Measurements from ENCODE around the gene SPON1.
"Not testable (repeated sequence)": the region's sequence is repeated elsewhere in the genome, so short reads cannot be mapped to it uniquely, and the experiment has no call there.

Gene SPON1

DNA sequence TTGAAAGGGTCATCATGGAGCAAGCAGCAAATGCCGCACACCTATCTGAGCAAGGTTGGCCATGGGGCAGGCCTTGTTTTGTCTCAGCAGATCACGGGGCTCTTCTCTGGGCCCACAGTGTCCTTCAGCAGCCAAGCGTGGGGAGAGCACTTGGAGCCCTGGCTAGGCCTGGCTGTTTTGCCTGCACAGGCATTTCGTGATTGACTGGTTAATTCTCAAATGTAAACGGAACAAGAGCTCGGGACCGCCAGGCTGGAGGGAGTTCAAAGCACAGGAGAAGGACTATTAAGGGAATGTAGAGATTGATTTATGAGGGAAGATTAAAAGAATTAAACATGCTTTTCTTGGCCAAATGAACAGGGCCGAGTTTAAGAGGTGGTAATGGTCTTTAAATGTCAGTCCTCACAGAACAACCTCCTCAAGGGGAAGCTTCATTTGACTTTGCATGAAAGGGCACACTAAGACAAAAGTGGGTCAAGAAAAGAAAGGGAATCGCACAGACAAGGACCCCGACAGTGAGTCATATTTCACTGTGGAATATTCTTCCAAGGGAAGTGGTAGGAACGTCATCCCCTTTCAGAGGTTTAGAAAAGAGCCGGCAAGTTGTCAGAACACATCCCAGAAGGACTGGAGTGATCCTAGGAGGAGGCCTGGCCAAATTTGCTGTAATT is 20.7 kb downstream of the SPON1 start:
- DNase-seq, result peak; percentile 4

DNA sequence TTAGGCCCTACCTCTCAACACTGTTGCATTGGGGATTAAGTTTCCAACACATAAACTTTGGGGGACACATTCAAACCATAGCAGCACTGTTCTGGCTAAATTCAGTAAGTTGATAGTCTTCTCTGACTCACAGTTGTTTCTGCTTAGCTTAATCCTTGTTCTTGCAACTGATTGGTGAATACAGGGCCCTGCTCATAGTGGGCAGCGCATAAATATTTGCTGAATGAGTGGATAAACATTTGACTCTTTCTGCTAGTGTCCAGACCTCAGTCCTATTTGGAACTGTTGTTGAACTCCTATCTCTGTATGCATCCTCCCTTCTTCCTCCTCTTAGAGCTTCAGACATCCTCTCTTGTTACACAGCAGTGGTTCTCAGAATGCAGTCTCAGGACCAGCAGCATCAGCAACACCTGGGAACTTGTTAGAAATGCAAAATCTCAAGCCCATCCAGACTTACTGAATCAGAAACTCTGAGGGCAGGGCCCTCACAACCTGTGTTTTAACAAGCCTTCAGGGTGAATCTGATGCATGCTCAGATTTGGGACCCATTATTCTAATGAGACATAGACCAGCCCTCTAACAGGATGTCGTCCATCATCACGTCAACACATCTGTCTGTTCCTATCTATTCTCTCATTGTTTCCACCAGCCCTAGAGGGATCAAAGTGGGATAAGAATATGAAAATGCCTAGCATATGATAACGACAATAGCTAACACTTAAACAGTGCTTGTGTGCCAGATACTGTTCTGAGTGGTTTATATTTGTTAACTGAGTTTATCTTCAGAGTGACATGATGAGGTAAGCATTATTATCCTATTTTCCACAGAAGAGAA is 22.3 kb downstream of the SPON1 start:
- peak; percentile 43 for DNase-seq

DNA sequence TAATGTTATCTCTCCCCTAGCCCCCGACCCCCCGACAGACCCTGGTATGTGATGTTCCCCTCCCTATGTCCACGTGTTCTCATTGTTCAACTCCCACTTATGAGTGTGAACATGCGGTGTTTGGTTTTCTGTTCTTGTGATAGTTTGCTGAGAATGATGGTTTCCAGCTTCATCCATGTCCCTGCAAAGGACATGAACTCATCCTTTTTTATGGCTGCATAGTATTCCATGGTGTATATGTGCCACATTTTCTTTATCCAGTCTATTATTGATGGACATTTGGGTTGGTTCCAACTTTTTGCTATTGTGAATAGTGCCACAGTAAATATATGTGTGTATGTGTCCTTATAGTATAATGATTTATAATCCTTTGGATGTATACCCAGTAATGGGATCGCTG is 24.2 kb downstream of the SPON1 start:
- DNase-seq, result not testable (repeated sequence)

DNA sequence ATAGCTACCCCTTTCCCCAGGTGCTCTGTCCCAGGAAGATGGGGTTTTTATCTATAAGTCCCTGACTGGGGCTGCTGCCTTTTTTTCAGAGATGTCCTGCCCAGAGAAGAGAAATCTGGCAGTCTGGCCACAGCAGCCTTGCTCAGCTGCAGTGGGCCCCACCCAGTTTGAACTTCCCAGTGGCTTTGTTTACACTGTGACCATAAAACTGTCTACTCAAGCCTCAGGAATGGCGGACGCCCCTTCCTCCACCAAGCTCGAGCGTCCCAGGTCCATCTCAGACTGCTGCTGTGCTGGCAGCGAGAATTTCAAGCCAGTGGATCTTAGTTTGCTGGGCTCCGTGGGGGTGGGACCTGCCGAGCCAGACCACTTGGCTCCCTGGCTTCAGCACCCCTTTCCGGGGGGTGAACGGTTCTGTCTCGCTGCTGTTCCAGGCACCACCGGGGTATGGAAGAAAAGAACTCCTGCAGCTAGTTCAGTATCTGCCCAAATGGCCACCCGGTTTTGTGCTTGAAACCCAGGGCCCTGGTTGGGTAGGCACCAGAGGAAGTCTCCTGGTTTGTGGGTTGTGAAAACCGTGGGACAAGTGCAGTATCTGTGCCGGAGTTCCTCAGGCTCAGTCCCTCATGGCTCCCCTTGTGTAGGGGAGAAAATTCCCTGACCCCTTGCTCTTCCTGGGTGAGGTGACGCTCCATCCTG is 29.8 kb downstream of the SPON1 start:
- DNase-seq, result peak; percentile 40

DNA sequence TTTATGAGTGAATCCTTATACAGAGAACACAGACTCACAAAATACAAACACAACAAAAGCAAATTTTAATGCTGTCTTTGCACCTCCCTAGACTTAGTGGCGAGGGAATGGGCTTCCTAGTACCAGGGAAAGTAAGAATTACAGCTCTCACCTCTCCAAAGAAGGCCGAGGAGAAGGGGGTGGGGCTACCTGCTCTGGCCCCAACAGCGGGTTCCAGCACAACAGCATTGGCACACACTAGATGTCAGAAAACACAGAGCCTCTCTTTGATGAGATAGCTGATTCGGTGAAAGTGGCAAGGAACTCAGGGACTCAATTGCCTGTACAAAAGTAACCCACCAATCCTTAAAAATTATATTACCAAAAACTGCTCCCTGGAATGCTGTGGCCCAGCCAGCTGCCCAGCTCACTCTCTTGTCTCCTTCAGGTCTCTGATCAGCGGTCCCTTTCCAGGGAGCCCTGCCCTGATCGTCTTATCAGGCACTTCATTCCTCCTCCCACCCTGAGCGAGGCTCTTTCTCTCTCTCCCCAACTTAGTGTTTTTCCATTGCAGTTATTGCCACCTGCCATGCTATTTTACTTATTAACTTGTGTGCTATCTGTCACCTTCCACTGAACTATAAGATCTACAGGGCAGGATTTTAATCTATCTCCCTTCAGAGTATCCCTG is 30.7 kb downstream of the SPON1 start:
- no peak for DNase-seq

DNA sequence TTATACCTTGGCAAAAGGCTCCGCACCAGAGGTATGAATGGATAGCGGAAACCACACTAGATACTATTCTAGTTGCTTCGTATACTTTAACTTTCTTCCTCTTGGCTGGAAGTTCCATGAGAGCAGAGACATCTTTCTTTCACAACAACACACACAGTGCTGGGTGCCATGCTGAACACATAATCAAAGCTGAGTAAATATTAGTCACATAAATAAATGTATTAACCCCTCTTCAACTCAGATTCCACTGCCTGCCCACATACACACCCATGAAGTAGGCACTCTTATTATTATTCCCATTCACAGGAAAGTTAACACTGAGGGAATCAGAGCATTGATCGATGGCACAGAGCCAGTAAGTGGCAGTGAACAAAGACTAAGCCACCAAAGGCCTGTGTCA is 35.4 kb downstream of the SPON1 start:
- no peak for DNase-seq

DNA sequence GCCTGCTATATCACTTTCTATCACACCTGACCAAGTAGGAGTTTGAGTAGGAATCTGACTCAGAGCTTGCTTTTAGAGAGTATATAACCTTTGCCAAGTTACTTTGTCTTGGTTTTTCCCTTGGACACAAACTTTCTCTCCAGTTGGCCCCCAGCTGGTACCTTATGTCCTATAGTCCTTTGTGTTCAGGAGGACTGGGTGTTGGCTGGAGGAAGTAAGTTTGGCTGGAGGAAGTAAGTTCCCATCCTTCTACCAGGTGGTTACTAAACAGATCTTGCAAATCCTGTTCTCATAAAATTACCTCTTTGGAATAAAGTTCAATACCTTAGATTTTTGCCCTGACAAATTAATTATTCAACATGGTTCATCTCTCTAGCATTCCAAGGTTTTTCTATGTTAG is 37.2 kb downstream of the SPON1 start:
- DNase-seq, result no peak

DNA sequence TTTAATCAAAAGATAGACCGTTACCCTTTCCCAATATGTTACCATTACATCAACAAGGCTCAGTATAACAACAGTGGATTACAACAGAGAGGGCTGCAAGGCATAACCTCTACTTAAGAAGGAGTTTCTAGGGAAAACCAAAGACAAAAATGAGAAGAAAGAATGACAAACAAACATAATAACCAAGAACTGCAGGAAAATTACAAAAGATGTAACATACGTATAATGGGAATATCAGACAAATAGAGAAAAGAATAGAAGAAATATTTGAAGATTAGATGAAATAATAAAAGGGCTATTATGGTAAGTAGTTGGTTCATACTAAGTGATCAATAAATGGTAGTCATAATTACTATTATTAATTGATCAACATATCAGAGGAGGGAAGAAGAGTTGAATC is 39.1 kb downstream of the SPON1 start:
- no peak for DNase-seq

DNA sequence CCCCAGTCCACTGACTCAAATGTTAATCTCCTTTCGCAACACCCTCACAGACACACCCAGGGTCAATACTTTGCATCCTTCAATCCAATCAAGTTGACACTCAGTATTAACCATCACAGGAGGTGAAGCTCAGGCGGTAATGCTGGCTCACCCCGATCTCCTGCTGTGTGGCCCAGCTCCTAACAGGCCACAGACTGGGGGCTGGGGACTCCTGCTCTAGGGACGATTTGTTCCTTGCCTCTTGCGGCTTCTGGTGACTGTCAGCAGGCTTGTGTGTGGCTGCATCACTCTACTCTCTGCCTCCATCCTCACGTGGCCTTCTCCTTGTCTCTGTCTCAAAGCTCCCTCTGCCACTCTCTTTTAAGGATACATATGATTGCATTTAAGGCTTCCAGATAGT is 45.0 kb downstream of the SPON1 start:
- DNase-seq, result no peak

DNA sequence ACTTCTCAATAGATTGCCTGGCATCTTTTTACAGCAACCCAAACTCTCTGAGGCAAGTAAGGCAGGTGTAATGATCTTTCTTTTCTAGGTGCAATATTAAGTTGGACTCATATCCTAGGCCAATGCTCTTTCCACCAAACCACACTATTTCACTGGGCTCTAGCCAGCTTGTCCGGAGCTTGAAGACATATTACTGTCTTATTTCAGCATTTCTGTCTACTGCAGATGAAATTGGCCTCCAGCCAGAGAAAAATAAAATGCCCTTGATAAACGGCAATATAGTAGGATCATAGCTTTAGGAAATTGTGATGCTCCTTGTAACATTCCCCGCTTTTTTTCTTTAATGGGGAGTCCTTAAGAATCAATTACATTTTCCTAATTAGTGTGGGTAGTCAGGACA is 48.1 kb downstream of the SPON1 start:
- DNase-seq, result no peak

DNA sequence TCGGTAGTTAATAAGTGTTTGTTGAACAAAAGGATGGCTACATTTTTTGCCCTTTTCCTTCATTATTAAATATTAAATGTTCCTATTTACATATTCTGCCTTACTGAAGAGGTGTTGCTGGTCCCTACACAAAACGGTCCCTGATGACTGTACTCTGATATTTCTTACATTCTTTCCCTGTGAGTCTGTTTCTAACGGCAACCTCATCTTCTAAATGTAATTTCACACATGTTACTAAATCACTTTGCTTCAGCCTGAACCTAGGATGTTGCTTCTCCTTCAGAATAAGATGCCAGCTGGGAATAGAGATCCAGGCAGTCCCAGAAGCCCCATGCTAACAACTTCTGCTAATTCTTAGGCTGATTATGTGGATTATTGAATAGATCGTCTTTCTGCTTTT is 50.3 kb downstream of the SPON1 start:
- peak; percentile 11 for DNase-seq

DNA sequence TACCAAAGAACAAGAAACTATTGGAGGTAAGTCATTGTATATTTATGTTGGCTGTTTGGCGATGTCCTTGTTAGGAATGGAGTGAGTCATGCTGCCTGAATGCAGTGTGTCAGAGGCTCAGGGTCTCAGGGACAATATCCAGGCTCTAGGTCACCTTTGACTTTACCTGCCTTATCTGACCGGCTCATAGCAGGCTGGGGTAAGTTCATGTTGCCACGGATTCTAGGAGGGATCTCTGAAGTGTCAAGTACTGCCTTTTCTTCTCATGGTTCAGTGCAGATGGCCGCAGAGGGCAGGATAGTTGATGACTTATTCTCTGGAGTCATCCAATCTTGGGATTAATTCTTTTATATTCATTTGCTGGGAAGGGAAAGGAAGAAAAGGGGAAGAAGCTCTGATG is 53.2 kb downstream of the SPON1 start:
- DNase-seq, result no peak

DNA sequence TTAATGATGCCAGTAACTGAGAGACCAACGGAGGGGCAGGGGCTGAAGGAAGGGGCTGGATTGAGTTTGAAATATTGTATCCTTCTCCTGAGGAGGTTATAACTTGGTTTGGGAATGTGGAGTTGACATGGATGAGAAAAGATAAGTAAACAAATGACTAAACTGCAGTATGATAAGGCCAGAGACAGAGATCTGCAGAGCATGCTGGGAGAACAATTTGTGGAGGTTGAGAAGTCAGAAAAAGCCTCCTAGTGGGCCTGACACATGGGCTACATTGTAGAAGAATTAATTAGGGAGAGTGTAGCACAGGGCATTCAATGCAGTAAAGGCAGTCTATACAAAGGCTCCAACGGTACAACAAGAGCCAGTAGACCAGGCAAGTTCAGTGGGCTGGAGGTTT is 55.9 kb downstream of the SPON1 start:
- DNase-seq, result no peak

DNA sequence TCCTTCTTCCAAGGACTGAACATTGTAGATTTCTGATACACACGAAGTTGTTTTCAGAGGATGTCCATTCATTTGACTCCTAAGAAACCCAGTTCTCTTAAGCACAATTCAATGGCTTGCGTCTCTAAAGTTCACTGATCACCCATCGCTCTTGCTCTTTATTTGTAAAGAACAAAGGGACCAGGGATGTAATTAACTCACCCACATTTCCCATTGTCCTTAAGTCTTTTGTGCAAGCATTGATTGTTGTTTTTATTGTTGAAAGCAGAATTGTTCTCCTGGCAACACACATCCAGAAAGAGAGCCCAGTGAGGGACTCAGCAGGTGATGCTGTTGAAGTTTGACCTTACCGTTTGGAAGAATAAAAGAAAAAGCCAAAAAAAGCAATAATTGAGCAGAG is 59.2 kb downstream of the SPON1 start:
- no peak for DNase-seq

DNA sequence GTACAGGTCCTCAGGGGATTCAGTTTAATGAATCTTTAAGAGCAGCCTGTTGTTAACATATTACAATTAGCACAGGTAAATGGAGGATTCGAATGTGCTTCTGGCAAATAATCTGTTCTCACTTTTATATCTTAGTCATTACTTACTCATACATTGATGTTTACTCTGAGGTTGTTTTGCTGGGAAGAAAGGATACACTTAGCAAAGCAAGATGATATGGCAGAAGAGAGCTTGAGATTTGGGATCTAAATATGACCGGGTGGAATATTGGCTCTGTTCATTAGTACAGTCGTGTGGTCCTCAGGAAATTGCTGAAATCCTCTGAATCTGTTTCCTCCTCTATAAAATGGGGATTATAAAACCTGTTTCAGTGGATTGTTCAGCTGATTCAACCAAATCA is 59.7 kb downstream of the SPON1 start:
- DNase-seq, result no peak

DNA sequence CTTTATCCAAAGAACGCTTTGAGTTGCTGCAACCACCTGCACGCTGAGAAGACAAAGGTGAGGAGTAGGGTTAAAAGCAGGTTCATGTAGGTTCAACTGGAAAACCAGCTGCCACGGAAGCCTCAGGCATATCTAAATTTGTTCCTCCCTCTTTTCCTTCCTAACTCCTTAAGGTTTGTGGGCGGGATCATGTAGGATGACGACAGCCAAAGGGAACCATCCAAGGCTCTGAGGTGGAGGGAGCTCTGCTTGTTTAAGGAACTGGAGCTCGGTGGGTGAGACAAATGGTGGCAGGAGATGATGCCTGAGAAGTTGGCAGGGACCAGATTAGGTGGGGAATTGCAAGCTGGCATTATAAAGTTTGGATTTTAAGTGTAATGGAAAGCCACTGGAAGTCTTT is 60.3 kb downstream of the SPON1 start:
- no peak for DNase-seq

DNA sequence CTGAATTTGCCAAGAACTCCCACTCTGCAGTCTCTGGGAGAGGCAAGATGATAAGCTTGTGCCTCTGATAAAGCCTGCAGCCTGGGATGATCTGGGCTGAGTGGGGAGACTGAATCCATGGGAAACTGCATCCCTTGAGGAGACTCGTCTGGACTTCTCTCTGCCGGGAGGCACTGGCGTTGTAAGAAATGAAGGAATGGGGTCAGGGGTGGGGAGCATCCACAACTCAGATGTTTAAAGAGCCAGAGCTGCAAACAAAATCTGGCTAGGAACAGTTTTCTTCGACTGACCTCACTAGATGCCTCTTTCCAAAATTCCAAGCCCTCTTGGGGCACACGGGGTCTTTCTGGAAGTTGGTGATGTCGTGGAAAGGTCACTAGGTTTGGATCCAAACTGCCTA is 64.4 kb downstream of the SPON1 start:
- no peak for DNase-seq

DNA sequence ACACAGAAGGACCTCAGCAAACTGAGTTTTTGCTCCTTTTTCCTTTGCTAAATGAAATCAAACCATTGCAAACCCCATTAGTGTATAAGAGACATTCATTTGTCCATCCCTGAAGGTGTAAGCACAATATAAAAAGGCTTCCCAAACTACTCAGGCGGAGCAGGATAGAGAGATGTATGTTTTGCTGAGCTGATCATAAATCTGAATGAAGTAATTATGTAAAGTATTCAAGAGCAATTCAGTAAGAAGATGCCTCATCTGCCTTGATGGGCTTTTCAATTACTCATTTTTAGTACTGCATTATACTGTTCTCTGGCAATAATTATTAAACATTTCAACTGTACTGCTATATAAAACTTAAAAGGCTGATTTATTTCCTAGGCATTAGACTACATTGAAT is 65.0 kb downstream of the SPON1 start:
- no peak for DNase-seq

DNA sequence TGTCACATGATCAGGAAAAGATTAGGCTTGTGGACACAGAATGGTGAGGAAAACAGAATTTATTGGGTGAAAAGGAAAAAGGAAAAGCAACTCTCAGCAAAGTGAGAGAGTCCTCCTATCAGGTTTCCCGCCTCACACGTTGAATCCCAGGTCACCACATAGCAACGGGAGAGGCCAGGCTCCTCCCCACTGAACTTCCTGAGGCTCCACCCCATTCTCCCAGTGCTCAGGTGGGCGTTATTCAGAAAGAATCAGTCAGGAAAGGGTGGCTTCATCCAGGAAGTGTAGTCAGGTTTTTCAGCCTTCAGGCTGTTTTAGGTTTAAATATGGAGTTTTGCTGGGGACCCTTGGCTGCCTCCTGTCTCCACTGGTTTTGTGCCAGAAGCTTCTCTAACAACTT is 66.9 kb downstream of the SPON1 start:
- DNase-seq, result no peak

DNA sequence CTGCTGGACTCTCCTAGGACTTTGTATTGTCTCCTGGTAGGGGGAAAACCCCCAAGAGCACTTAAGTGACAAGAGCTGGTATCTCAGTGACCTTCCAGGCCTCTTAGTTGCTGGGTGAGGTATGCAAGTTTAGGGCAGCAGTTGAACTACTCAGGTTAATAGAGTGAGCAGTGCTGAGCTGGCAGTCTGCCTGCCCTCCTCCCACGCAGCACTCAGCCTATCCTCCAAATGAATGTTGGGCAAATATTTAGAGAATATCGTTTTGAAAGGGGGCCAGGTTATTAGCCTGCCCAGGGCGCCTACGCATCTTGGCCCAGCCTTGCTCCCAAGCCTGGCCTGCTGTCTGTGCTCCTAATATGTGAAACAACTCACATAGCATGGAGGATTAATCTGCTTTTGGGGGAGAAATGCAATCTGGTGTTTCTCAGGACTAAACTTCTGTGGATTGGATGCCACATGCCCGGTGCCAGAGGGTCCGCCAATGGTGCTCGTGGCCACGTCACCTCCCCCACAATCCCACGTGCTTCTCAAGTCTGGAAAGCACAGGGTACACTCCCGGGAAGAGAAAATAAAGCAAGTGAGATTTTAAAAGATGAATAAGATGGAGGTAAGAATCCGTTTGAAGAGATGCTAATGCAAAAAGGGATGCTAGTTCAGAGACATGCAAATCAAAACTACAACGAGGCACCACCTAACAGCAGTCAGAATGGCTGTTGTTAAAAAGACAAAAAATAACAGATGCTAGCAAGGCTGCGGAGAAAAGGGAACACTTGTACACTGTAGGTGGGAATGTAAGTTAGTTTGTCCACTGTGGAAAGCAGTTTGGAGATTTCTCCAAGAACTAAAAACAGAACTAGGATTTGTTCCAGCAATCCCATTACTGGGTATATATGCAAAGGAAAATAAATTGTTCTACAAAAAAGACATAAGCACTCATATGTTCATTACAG is 67.7 kb downstream of the SPON1 start:
- DNase-seq, result no peak

DNA sequence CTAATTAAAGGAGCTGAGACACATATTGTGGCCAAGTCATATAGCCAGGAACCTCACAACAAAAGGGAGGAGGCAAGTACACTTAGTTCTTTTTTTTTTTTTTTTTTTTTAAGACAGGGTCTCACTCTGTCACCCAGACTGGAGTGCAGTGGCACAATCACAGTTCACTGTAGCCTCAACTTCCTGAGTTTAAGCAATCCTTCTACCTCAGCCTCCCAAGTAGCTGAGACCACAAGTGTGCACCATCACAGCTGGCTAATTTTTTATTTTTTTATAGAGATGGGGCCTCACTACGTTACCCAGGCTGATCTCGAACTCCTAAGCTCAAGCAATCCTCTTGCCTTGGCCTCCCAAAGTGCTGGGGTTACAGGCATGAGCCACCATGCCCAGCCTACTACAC is 73.0 kb downstream of the SPON1 start:
- DNase-seq, result not testable (repeated sequence)

DNA sequence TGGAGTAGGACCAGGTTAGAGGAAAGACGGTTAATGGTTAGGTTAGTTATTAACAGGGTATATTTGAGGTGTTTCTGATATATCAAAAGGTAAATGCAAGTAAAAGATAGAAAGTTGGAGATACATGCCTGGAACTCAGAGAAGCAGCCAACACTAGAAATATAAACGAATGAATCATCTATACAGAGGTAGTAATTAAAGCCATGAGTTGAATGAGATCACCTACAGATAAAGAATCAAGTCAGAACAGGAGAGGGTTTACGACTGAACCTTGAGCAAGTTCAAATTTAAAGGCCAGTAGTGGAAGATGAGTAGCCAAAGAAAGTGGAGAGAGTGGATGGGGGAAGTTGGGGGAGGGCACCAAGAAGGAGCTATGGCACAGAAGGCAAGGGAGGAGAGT is 73.9 kb downstream of the SPON1 start:
- DNase-seq, result no peak

All from fibroblast of skin of scalp (primary cell).